ENCODE measurements around the gene BNIP2. TPM values are rescaled to one million over a fixed set of nuclear protein-coding genes. Genes with fewer than 3 reads are reported as not detected.

BNIP2 gene
- total and polyA plus RNA-seq, 4 donors, result 17.4 to 73.6 (median 29.6) TPM

DNA sequence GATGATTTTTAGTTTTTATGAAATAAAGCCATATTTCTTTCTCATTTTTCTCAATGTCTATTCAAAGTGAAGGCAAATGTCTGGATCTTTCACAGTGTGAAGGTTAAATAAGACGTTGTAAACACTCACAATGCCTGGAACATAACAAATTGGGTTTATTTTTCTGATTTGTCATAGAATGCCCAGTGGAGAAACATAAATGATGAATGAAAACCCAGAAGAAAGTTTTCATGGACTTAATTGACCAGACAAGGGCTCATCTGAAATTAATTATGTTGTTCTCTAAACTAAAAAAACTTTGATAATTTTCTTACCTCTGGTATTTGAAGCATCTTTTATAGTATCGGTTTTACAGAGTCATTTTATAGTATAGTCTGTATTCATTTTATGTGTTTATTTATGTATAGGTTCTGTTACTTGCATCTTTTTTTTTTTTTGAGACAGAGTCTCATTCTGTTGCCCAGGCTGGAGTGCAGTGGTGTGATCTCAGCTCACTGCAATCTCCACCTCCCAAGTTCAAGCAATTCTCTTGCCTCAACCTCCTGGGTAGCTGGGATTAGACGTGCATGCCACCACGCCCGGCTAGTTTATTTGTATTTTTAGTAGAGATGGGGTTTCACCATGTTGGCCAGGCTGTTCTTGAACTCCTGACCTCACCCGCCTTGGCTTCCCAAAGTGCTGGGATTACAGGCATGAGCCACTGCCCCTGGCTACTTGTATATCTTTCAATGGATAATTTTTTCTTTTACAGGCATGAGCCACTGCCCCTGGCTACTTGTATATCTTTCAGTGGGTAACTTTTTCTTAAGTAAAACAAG, 15.1 kb upstream of the BNIP2 start:
- DNase-seq (ENCODE audit: low spot score), result no peak
- TF ChIP-seq FOXA1 (IDR thresholded peaks at IDR 0.05) (no peak), FOXA2 (IDR thresholded peaks at IDR 0.05) (no peak), JUND (IDR thresholded peaks at IDR 0.05) (no peak), SP1 (IDR thresholded peaks at IDR 0.05) (no peak), HNF4A (conservative IDR thresholded peaks at IDR 0.05) (no peak), EGR1 (IDR thresholded peaks at IDR 0.05; ENCODE audit: low read depth in 2 of 2) (no peak), HNF4G (IDR thresholded peaks at IDR 0.05) (no peak), NR2F2 (IDR thresholded peaks at IDR 0.05) (no peak)
- TF ChIP-seq, protein P1, sequence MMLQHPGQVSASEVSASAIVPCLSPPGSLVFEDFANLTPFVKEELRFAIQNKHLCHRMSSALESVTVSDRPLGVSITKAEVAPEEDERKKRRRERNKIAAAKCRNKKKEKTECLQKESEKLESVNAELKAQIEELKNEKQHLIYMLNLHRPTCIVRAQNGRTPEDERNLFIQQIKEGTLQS (IDR thresholded peaks at IDR 0.05), result no peak
- TF ChIP-seq, protein P2, sequence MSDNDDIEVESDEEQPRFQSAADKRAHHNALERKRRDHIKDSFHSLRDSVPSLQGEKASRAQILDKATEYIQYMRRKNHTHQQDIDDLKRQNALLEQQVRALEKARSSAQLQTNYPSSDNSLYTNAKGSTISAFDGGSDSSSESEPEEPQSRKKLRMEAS (IDR thresholded peaks at IDR 0.05), result no peak
- TF ChIP-seq, protein P3, sequence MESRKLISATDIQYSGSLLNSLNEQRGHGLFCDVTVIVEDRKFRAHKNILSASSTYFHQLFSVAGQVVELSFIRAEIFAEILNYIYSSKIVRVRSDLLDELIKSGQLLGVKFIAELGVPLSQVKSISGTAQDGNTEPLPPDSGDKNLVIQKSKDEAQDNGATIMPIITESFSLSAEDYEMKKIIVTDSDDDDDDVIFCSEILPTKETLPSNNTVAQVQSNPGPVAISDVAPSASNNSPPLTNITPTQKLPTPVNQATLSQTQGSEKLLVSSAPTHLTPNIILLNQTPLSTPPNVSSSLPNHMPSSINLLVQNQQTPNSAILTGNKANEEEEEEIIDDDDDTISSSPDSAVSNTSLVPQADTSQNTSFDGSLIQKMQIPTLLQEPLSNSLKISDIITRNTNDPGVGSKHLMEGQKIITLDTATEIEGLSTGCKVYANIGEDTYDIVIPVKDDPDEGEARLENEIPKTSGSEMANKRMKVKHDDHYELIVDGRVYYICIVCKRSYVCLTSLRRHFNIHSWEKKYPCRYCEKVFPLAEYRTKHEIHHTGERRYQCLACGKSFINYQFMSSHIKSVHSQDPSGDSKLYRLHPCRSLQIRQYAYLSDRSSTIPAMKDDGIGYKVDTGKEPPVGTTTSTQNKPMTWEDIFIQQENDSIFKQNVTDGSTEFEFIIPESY (IDR thresholded peaks at IDR 0.05), result no peak
- TF ChIP-seq, protein P4, sequence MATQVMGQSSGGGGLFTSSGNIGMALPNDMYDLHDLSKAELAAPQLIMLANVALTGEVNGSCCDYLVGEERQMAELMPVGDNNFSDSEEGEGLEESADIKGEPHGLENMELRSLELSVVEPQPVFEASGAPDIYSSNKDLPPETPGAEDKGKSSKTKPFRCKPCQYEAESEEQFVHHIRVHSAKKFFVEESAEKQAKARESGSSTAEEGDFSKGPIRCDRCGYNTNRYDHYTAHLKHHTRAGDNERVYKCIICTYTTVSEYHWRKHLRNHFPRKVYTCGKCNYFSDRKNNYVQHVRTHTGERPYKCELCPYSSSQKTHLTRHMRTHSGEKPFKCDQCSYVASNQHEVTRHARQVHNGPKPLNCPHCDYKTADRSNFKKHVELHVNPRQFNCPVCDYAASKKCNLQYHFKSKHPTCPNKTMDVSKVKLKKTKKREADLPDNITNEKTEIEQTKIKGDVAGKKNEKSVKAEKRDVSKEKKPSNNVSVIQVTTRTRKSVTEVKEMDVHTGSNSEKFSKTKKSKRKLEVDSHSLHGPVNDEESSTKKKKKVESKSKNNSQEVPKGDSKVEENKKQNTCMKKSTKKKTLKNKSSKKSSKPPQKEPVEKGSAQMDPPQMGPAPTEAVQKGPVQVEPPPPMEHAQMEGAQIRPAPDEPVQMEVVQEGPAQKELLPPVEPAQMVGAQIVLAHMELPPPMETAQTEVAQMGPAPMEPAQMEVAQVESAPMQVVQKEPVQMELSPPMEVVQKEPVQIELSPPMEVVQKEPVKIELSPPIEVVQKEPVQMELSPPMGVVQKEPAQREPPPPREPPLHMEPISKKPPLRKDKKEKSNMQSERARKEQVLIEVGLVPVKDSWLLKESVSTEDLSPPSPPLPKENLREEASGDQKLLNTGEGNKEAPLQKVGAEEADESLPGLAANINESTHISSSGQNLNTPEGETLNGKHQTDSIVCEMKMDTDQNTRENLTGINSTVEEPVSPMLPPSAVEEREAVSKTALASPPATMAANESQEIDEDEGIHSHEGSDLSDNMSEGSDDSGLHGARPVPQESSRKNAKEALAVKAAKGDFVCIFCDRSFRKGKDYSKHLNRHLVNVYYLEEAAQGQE (IDR thresholded peaks at IDR 0.05), result no peak
- TF ChIP-seq, protein P5, sequence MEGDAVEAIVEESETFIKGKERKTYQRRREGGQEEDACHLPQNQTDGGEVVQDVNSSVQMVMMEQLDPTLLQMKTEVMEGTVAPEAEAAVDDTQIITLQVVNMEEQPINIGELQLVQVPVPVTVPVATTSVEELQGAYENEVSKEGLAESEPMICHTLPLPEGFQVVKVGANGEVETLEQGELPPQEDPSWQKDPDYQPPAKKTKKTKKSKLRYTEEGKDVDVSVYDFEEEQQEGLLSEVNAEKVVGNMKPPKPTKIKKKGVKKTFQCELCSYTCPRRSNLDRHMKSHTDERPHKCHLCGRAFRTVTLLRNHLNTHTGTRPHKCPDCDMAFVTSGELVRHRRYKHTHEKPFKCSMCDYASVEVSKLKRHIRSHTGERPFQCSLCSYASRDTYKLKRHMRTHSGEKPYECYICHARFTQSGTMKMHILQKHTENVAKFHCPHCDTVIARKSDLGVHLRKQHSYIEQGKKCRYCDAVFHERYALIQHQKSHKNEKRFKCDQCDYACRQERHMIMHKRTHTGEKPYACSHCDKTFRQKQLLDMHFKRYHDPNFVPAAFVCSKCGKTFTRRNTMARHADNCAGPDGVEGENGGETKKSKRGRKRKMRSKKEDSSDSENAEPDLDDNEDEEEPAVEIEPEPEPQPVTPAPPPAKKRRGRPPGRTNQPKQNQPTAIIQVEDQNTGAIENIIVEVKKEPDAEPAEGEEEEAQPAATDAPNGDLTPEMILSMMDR (IDR thresholded peaks at IDR 0.05; ENCODE audit: low read depth, low read length, missing input control), result no peak
- no peaks in the 10 kb centered on the region for H3K4me1 ChIP-seq (ENCODE audit: control insufficient read depth in 4 of 4, insufficient read depth in 4 of 4, low read length in 3 of 4)
- no peak overlapping the region for H3K4me3 ChIP-seq (ENCODE audit: low read depth in 1 of 3, low read length in 3 of 3)
- no peaks in the 10 kb centered on the region for H3K36me3 ChIP-seq (ENCODE audit: control insufficient read depth in 4 of 4, insufficient read depth in 3 of 4, low read depth in 1 of 4, low read length in 3 of 4)
- H3K9me3 ChIP-seq (ENCODE audit: control insufficient read depth in 4 of 4, low read length in 3 of 4), result no peaks in the 10 kb centered on the region
- WGBS, result 82% methylated on average over 6 of the region's 6 CpGs
- no peaks in the 10 kb centered on the region for H3K27me3 ChIP-seq (ENCODE audit: control insufficient read depth in 4 of 4, insufficient read depth in 4 of 4, low read length in 3 of 4)
- no peak overlapping the region for H3K9ac ChIP-seq (ENCODE audit: low read depth in 1 of 2, low read length in 2 of 2)
- no peak overlapping the region for H3K27ac ChIP-seq (ENCODE audit: low read depth in 1 of 2, low read length in 2 of 2)

DNA sequence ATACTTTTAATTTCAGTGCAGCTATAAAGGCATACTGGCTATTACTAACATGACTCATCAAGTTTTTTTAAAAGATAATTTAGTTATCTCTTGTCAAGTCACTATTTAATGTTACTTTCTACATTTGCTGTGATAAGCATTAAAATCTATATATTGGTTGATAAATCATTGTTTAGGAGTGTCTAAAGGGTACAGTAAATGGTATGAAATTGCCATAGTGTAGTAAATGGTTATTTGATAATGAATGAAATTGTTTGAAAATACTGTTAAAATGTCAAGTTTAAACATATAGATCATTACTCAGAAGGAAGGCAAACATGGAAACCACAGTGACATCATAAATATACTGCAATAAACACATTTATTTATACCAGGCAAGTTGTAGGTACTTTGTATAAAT, 13.2 kb upstream of the BNIP2 start:
- no peak for TF ChIP-seq RAD21 (IDR thresholded peaks at IDR 0.05)
- TF ChIP-seq NR2F2 (IDR thresholded peaks at IDR 0.05), result no peak
- TF ChIP-seq JUND (IDR thresholded peaks at IDR 0.05), result no peak
- TF ChIP-seq HNF4G (IDR thresholded peaks at IDR 0.05), result no peak
- Histone ChIP-seq H3K27me3 (ENCODE audit: control insufficient read depth in 4 of 4, insufficient read depth in 4 of 4, low read length in 3 of 4) (no peaks in the 10 kb centered on the region), H3K36me3 (ENCODE audit: control insufficient read depth in 4 of 4, insufficient read depth in 3 of 4, low read depth in 1 of 4, low read length in 3 of 4) (no peaks in the 10 kb centered on the region), H3K9me3 (ENCODE audit: control insufficient read depth in 4 of 4, low read length in 3 of 4) (no peaks in the 10 kb centered on the region), H3K27ac (ENCODE audit: low read depth in 1 of 2, low read length in 2 of 2) (no peak overlapping the region), H3K9ac (ENCODE audit: low read depth in 1 of 2, low read length in 2 of 2) (no peak overlapping the region), H3K4me3 (ENCODE audit: low read depth in 1 of 3, low read length in 3 of 3) (no peak overlapping the region), H3K4me1 (ENCODE audit: control insufficient read depth in 4 of 4, insufficient read depth in 4 of 4, low read length in 3 of 4) (peaks cover 0 to 4% (median 0%) of the 10 kb centered on the region in 4 donors)
- DNase-seq (ENCODE audit: low spot score), result no peak

Data from liver (tissue), 9 donors.